IMR-90 (cell line): ENCODE measurements around the gene AKNA. TPM values are rescaled to one million over a fixed set of nuclear protein-coding genes. Genes with fewer than 3 reads are reported as not detected.

Source experiments
- NFE2L2 ChIP-seq: fragments of 150-350 bp; IDR thresholded peaks from 2 replicates; pipeline ENCODE4 v1.6.1; 2016; ENCODE audit warnings: low read depth, mild to moderate bottlenecking, low read length
- RAD21 ChIP-seq: IDR thresholded peaks from 2 replicates; pipeline ENCODE4 v1.6.1; 2012; ENCODE audit warnings: low read length, improper control_type of control experiment
- SMC3 ChIP-seq: fragments of 150-350 bp; IDR thresholded peaks from 2 replicates; pipeline ENCODE4 v1.6.1; 2016; ENCODE audit warnings: low read depth, mild to moderate bottlenecking, antibody characterized with exemption, low read length, moderate library complexity
- polyA plus RNA-seq, 3 experiments: library from polyadenylated mRNA; depleted of rRNA; stranded (reverse); fragments of >200 nt; gene quantifications; 2 replicates each; pipeline ENCODE4 v1.2.3, GENCODE V29; 2012; ENCODE audit warnings: low replicate concordance in 1 of 3
- total RNA-seq: library from RNA; depleted of rRNA; stranded (reverse); fragments of >200 nt; gene quantifications from 2 replicates; pipeline ENCODE4 v1.2.3, GENCODE V29; 2012
- TF ChIP-seq, protein P1 (sequence below): conservative IDR thresholded peaks from 2 replicates; pipeline ENCODE4 v1.5.1; 2012; ENCODE audit warnings: mild to moderate bottlenecking, low read depth, low read length, improper control_type of control experiment

The AKNA gene
- total and polyA plus RNA-seq, 2 of the 4 experiments (the other 2 are of a cell fraction): 2.7 to 7.3 TPM

DNA sequence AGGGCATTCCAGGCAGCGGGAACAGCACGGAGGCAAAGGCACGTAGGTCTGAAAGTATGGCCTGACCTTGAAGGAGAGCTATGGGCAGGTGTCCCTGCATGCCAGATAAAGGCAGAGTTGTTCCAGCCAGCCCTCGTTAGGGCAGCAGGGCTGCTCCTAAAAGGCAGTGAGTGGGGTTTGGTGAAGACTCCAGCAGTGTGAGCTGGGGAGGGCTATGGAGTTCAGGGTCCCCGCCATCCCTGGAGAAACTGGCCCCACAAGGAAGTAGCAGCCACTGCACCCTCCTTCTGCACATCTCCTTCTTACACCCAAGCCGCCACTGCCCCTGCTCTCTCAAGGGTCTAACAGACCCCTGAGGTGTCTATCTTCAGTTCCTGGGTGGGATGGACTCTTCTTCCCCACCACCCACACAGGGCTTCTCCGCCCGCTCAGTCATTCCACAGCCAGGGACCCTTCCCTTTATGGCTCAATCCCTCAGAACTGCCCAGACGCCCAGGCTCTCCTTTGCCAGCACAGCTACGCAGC, 1.4 kb downstream of the AKNA start (continued):
- TF ChIP-seq, protein P1, sequence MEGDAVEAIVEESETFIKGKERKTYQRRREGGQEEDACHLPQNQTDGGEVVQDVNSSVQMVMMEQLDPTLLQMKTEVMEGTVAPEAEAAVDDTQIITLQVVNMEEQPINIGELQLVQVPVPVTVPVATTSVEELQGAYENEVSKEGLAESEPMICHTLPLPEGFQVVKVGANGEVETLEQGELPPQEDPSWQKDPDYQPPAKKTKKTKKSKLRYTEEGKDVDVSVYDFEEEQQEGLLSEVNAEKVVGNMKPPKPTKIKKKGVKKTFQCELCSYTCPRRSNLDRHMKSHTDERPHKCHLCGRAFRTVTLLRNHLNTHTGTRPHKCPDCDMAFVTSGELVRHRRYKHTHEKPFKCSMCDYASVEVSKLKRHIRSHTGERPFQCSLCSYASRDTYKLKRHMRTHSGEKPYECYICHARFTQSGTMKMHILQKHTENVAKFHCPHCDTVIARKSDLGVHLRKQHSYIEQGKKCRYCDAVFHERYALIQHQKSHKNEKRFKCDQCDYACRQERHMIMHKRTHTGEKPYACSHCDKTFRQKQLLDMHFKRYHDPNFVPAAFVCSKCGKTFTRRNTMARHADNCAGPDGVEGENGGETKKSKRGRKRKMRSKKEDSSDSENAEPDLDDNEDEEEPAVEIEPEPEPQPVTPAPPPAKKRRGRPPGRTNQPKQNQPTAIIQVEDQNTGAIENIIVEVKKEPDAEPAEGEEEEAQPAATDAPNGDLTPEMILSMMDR: no peak
- no peak for TF ChIP-seq SMC3
- no peak for TF ChIP-seq RAD21
- no peak for TF ChIP-seq NFE2L2
